GM19463 (cell line): ENCODE measurements around the gene CFAP53.
A peak's percentile ranks its signal among the peaks of the same experiment; 100 is the strongest.
"Not testable (repeated sequence)": the region's sequence is repeated elsewhere in the genome, so short reads cannot be mapped to it uniquely, and the experiment has no call there.

Source experiments
- ATAC-seq: cut with Tn5 transposase; IDR thresholded peaks from one replicate; pipeline ENCODE4 v1.9.1; 2021; ENCODE audit warnings: mild to moderate bottlenecking, moderate library complexity; ENCODE audit not compliant: unreplicated experiment

CFAP53 gene

GRCh38 chr18:50266248-50266704 is at the start of gene CFAP53:
Gene CFAP53, minus strand, starts transcription at chr18:50266495. Its CDS starts 91 bp downstream, at chr18:50266404.
- ATAC-seq, result peak; percentile 85

DNA sequence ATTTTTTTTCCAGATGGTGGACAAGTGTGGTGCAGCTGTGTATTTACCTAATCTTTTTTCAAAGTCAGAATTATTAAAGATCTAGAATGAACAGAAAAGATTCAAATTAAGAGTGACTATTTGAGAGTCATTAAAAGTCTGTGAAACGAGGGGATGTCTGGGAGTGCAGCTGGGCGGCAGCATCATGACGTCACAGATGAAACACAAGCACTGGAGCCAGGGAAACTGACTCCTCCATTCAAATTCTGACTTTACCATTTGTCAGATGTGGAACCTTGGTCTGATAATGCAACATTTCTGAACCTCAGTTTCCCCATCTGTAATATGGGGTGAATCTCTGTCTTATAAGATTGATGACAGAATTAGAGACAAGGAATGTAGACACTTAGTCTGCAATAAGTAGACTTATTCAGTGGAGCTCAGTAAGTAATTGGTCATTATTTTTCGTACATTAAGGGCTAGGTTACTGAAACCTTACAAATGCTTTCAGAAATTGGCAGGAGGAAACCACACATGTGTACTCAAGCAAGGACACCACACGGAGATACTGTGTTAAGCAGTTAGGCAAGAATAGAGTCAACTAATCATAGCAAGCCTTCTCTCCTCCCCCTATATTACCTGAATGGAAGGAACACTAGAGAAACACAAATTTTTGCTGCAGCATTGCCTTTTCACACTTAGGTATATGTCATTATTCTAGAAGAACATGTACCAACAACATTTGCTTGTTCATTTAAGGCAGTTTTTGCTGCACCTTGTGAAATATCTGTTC is 49.0 kb upstream of the CFAP53 start:
- ATAC-seq, result peak; percentile 67

GRCh38 chr18:50313873-50314460 is 47.7 kb upstream of the CFAP53 start:
- no peak for ATAC-seq

GRCh38 chr18:50313031-50313607 is 46.8 kb upstream of the CFAP53 start:
- peak; percentile 33 for ATAC-seq

DNA sequence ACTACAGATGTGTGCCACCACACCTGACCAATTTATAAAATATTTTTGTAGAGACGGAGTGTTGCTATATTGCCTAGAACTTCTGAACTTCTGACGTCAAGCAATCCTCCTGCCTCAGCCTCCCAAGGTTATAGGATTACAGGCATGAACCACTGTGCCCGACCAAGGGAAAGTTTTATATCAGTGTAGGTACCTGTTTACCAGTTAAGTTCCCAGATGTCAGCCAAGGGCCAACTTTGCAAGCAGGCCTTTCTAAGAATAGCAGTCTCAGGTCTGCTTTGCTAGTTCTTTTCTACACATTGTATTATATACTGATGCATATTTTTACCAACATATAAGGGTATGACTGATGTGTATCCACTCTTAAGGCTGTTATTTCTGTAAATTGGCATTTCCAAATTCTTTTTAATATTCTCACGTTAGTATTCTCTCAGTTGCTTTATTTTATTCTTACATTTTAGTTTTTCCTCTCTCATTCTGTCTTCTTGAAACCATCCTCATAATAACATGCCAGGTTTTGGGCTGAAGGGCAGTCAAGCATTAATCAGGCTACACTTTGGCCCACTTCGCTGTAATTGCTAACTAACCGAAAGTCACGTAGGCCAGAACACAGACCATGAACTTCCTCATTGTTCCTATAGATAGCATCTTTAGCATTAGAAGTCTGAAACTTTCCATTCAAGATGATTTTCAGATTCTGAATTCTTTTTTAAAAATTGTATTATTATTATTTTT is 46.2 kb upstream of the CFAP53 start:
- peak; percentile 65 for ATAC-seq

- ATAC-seq, result no peak
Observed at GRCh38 chr18:50311650-50312049, 45.4 kb upstream of the CFAP53 start.

DNA sequence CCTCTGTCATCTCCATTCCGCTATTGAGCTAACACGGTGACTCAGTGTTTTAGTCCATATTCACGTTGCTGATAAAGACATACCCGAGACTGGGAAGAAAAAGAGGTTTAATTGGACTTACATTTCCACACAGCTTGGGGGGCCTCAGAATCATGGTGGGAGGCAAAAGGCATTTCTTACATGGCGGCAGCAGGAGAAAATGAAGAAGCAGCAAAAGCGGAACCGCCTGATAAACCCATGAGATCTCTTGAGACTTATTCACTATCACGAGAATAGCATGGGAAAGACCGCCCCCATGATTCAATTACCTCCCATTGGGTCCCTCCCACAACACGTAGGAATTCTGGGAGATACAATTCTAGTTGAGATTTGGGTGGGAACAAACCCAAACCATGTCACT is 43.8 kb upstream of the CFAP53 start:
- no peak for ATAC-seq

DNA sequence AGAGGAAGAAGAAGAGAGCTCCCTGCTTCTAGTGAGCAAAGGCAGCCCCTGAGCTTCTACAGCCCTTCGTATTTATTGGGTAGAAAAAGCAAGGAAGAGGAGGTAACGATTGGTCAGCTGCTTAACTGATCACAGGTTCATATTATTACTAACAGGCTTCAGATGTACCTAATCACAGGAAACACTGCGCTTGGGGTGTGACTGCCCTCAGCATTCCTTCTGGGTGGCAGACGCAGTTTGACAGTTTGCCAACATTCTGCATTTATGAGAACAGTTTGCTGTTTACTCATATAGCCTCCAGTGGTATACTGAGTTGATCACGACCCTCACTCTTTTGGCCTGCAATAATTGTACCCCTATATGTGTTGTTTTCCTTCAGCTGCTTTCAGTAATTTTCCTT is 42.6 kb upstream of the CFAP53 start:
- not testable (repeated sequence) for ATAC-seq

DNA sequence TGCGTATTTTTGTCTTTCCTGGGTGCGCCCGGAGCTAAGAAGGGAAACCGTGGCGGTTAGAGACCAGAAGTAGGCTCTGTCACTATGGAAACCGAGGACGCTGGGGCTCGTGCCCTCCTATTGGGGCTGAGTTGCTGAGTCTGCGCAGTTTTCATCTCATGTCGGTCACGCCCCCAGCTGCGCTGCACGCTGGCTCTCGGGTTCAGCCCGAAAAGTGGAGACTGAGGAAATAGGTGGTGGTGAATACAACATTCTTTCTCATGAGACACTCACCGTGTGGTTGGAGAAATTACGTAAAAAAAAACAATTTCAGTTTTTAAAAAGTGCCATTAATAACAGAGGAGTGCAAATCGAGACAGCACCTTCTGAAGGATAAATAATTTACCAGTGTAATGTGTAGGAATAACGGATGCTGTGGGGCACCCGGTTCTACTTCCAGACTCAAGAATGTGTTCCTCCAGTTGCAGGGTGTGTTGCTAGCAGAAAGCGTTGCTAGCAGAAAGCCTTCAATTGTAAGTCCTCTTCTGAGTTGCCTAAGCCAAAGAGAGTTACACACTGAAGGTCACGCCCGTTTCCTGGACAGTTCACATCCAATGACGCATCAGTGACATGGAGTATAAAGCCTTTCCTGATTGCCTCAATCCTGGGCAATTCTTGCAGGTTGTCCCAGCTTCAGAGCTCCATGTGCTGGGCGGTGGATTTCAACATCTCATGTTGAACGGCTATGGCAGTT is 41.6 kb upstream of the CFAP53 start:
- peak; percentile 85 for ATAC-seq

DNA sequence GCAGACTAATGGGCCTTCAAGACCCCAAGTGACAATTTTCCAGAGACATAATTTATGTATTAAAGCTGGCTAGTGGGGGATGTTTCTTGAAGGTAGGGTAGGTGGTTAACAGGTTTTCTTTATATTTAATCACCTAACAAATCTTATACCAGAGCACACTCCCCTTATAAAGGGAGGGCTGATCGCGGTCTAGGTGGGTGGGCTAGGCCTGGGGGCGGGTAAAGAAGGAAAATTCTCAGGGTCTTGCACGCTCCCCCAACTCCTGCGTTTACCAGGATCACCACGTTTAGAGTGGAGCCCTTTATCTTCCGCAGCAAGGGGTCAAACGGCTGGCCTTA is 41.1 kb upstream of the CFAP53 start:
- ATAC-seq, result no peak

- ATAC-seq, result no peak
Observed at GRCh38 chr18:50306944-50307343, 40.6 kb upstream of the CFAP53 start.

GRCh38 chr18:50301074-50301473 is 34.8 kb upstream of the CFAP53 start:
- ATAC-seq, result no peak

- ATAC-seq, result no peak
Observed at GRCh38 chr18:50299626-50300388, 33.5 kb upstream of the CFAP53 start.

DNA sequence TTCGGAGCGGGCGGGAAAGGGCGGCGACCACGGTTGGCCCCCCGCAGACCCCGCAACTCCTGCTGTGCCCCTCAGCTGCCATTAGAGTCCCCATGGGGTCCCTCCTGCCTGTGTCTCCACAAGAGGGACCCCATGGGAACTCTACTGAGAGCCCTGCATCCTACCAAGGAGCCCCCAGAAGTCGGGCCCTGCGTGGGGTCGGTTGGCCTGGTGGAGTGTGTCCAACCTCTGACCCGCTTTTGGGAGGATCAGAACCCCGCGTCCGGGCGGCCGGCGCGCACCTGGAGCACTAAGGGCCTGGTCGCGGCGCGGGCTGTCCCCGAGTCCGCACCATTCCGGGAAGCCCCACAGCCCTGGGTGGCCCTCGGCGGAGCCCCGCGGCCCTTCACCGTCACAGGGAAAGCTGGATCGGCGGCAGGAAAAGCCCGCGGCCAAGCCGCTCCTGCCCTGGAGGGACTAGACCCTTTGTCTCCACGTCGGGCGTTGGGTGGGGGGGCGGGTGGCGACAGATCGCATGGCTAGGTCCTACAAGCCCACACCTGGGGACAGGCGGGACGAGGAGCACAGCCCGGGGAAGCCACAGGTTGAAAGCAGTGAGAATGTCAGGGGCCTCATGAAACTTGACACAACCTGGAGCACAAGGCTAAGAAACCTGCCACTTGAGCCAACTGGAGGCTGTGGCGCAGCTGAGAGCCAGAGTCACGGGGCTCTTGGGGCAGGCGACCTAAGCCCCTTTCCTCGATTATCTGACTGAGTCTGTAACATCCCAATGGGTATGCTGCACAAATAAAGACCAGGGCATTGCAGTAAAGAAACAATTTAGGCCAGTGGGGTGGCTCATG is 32.4 kb upstream of the CFAP53 start:
- no peak for ATAC-seq

DNA sequence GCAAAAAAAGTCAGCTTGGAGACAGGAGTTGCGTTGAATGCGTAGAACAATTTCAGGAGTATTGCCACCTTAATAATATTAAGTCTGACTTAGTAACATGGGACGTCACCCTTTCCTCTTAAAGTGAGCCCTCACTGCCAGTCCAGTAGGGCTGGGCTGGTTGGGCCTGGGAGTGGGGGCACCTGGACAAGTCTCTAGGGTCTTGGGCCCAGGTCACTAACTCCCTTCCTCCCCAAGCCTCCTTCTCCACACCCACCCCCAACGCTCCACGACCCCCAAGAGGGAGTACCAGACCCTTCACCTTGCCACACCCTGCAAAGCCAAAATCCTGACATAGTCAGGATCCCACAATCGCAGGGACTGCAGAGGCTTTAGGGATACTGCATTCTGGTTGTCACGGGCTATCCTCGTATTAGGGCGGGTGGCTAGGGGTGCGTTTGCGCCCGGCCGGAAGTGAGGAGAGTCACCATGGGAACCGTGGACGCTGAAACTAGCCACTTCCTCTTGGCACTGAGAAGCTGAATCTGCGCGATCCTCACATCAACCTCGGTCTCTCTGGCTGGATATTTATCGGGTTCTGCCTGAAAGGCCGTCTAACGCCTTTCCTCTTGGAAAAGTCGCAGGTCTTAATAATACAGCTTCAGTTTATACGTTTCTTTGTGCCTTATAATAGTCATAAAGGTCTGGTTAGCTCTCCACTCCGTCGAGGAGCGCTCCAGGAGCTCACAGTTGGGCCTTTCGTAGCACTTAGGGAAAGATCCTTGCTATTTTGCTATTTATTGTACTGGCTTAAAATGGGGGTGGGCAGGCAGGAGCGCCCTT is 31.5 kb upstream of the CFAP53 start:
- peak; percentile 100 for ATAC-seq

DNA sequence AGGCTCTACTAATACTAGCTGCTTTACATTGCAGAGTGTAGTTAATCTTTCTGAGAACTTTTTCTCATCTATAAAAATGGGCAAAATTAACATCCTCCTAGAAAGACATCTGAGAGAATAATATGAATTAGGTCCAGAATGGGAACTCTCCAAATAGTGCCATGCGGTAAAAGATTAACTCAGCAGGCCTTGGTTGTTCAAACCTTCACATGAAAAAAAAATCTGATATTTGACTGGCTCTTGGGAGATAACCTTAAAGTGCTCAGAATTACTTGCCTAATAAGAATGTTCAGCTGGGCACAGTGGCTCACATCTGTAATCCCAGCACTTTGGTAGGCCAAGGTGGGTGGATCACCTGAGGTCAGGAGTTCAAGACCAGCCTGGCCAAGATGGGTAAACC is 26.7 kb upstream of the CFAP53 start:
- ATAC-seq, result no peak

DNA sequence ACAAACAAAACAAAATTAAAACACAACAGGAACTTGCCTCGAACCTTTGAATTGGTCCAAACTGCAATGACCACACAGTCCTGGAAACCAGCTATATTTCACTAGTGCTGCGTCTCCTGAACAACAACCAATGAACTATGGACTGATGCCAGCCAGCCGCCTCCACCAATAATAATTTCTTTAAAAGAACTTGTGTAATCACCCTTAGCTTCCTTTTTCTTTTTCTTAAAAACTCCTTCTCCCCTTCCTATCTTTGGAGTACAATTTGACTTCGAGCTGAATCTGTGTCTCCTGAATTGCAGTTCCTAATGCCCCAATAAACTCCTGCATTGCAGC is 22.8 kb upstream of the CFAP53 start:
- no peak for ATAC-seq

DNA sequence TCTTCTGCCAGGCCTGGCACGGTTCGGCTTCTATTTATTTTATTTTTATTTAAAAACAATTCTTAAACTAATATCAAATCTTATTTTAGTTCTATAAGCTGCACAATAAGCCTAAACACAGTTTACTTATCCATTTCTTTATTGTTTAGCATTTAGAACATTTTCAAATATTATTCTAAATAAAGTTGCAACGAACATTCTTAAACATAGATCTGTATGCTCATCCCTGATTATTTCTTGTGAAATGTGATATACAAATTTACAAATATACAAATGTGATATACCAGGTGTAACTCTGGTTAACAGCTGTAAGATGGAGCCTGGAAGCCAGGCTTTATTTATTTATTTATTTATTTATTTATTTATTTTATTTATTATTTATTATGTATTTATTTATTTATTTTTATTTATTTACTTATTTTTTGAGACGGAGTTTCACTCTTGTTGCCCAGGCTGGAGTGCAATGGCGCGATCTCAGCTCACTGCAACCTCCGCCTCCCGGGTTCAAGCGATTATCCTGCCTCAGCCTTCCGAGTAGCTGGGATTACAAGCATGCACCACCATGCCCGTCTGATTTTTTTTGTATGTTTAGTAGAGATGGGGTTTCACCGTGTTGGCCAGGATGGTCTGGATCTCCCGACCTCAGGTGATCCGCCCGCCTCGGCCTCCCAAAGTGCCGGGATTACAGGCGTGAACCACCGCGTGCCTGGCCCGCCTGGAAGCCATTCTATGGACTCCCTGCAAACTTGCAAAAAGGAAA is 22.2 kb upstream of the CFAP53 start:
- ATAC-seq, result not testable (repeated sequence)
